Stomach smooth muscle (tissue), 2 donors: Measurements from ENCODE around the gene SLC22A23.

Source experiments
- H3K27ac ChIP-seq: one replicate; pipeline ENCODE4 v1.7.0; 2013; ENCODE audit warnings: mild to moderate bottlenecking, low read length, inconsistent platforms
- H3K27me3 ChIP-seq, 2 donors: one replicate each; pipeline ENCODE4 v1.7.0; 2013; ENCODE audit warnings: low read length in 2 of 2; ENCODE audit not compliant: insufficient read depth in 2 of 2, control insufficient read depth in 1 of 2
- H3K36me3 ChIP-seq, 2 donors: one replicate each; pipeline ENCODE4 v1.7.0; 2013; ENCODE audit warnings: low read length in 2 of 2; ENCODE audit not compliant: control insufficient read depth in 2 of 2, insufficient read depth in 2 of 2
- H3K4me1 ChIP-seq: one replicate; pipeline ENCODE4 v1.7.0; 2013; ENCODE audit warnings: low read length; ENCODE audit not compliant: control insufficient read depth, insufficient read depth
- H3K4me3 ChIP-seq, 2 donors: one replicate each; pipeline ENCODE4 v1.7.0; 2013; ENCODE audit warnings: low read length in 2 of 2
- H3K9ac ChIP-seq, 2 donors: one replicate each; pipeline ENCODE4 v1.7.0; 2013; ENCODE audit warnings: low read length in 2 of 2, mild to moderate bottlenecking in 1 of 2
- H3K9me3 ChIP-seq, 2 donors: one replicate each; pipeline ENCODE4 v1.7.0; 2013; ENCODE audit warnings: low read length in 2 of 2; ENCODE audit not compliant: control insufficient read depth in 2 of 2
- donor health status: healthy.
- donor health status: Pancreatic carcinoma.

Gene SLC22A23

GRCh38 chr6:3363296-3364025 lies 93.4 kb downstream of the SLC22A23 start:
- H3K9me3 ChIP-seq, result no peaks in the 10 kb centered on the region
- H3K9ac ChIP-seq, result no peak overlapping the region
- H3K27me3 ChIP-seq, result no peaks in the 10 kb centered on the region
- no peaks in the 10 kb centered on the region for H3K4me1 ChIP-seq
- no peaks in the 10 kb centered on the region for H3K36me3 ChIP-seq
- no peak overlapping the region for H3K27ac ChIP-seq
- H3K4me3 ChIP-seq, result no peak overlapping the region

GRCh38 chr6:3361312-3362037 lies 95.4 kb downstream of the SLC22A23 start:
- no peak overlapping the region for H3K9ac ChIP-seq
- no peak overlapping the region for H3K27ac ChIP-seq
- no peaks in the 10 kb centered on the region for H3K36me3 ChIP-seq
- no peak overlapping the region for H3K4me3 ChIP-seq
- H3K27me3 ChIP-seq, result no peaks in the 10 kb centered on the region
- peaks cover 11% of the 10 kb centered on the region for H3K4me1 ChIP-seq
- H3K9me3 ChIP-seq, result no peaks in the 10 kb centered on the region

GRCh38 chr6:3360727-3361045 lies 96.2 kb downstream of the SLC22A23 start:
- no peak overlapping the region for H3K27ac ChIP-seq
- no peaks in the 10 kb centered on the region for H3K36me3 ChIP-seq
- peaks cover 16% of the 10 kb centered on the region for H3K4me1 ChIP-seq
- no peaks in the 10 kb centered on the region for H3K27me3 ChIP-seq
- H3K9ac ChIP-seq, result no peak overlapping the region
- no peak overlapping the region for H3K4me3 ChIP-seq
- no peaks in the 10 kb centered on the region for H3K9me3 ChIP-seq

- no peaks in the 10 kb centered on the region for H3K36me3 ChIP-seq
- H3K4me3 ChIP-seq, result no peak overlapping the region
- no peak overlapping the region for H3K27ac ChIP-seq
- H3K4me1 ChIP-seq, result peaks cover 22% of the 10 kb centered on the region
- no peaks in the 10 kb centered on the region for H3K27me3 ChIP-seq
- H3K9me3 ChIP-seq, result no peaks in the 10 kb centered on the region
- no peak overlapping the region for H3K9ac ChIP-seq
Observed at GRCh38 chr6:3359973-3360726, 96.7 kb downstream of the SLC22A23 start.

- H3K27ac ChIP-seq, result no peak overlapping the region
- no peaks in the 10 kb centered on the region for H3K36me3 ChIP-seq
- peaks cover 29% of the 10 kb centered on the region for H3K4me1 ChIP-seq
- H3K9me3 ChIP-seq, result no peaks in the 10 kb centered on the region
- no peak overlapping the region for H3K4me3 ChIP-seq
- H3K27me3 ChIP-seq, result no peaks in the 10 kb centered on the region
- no peak overlapping the region for H3K9ac ChIP-seq
Observed at GRCh38 chr6:3359101-3359752, 97.6 kb downstream of the SLC22A23 start.

GRCh38 chr6:3358413-3359100 lies 98.3 kb downstream of the SLC22A23 start:
- H3K36me3 ChIP-seq, result no peaks in the 10 kb centered on the region
- H3K9me3 ChIP-seq, result no peaks in the 10 kb centered on the region
- no peak overlapping the region for H3K9ac ChIP-seq
- no peak overlapping the region for H3K4me3 ChIP-seq
- no peaks in the 10 kb centered on the region for H3K27me3 ChIP-seq
- peak overlapping the region; percentile 18 for H3K27ac ChIP-seq
- H3K4me1 ChIP-seq, result peaks cover 30% of the 10 kb centered on the region

- H3K27me3 ChIP-seq, result no peaks in the 10 kb centered on the region
- no peaks in the 10 kb centered on the region for H3K36me3 ChIP-seq
- H3K4me1 ChIP-seq, result peaks cover 30% of the 10 kb centered on the region
- H3K9me3 ChIP-seq, result no peaks in the 10 kb centered on the region
- no peak overlapping the region for H3K9ac ChIP-seq
- H3K4me3 ChIP-seq, result peak overlapping the region in 1 of 2 donors; percentile 15
- H3K27ac ChIP-seq, result peak overlapping the region; percentile 93
Observed at GRCh38 chr6:3357678-3358077, 99.2 kb downstream of the SLC22A23 start.

GRCh38 chr6:3356824-3357420 lies 99.9 kb downstream of the SLC22A23 start:
- Histone ChIP-seq H3K4me3 (peak overlapping the region; percentile 26 to 74), H3K4me1 (peaks cover 30% of the 10 kb centered on the region), H3K9ac (peak overlapping the region; percentile 31 to 78), H3K27ac (peak overlapping the region; percentile 93), H3K36me3 (no peaks in the 10 kb centered on the region), H3K27me3 (no peaks in the 10 kb centered on the region), H3K9me3 (no peaks in the 10 kb centered on the region)

- H3K4me1 ChIP-seq, result peaks cover 30% of the 10 kb centered on the region
- H3K4me3 ChIP-seq, result peak overlapping the region; percentile 26 to 74
- no peaks in the 10 kb centered on the region for H3K9me3 ChIP-seq
- peak overlapping the region; percentile 31 to 78 for H3K9ac ChIP-seq
- H3K36me3 ChIP-seq, result no peaks in the 10 kb centered on the region
- peak overlapping the region; percentile 93 for H3K27ac ChIP-seq
- no peaks in the 10 kb centered on the region for H3K27me3 ChIP-seq
Observed at GRCh38 chr6:3356056-3356823, 100.6 kb downstream of the SLC22A23 start.
